ENCODE results near the gene TMEM156.

TMEM156 gene

DNA sequence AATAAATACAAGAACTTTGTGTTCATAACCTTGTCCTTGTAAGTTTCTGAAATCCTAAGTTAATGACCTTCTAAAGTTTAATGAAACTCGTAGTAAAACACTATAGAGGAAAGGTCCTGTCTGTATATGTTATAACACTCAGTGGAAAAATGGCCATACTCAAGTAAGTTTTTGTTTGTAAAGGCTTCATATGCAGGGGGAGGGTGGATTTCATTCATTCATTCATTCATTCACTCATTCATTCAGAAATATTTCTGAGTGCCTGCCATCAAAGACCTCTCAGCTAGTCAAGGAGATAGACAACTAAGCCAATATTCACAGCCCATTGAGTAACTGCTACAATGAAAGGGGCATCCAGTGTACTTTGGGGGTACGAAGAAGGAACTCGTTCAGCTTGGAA lies 6.9 kb upstream of the TMEM156 start (continued):
- TF ChIP-seq, protein P1, sequence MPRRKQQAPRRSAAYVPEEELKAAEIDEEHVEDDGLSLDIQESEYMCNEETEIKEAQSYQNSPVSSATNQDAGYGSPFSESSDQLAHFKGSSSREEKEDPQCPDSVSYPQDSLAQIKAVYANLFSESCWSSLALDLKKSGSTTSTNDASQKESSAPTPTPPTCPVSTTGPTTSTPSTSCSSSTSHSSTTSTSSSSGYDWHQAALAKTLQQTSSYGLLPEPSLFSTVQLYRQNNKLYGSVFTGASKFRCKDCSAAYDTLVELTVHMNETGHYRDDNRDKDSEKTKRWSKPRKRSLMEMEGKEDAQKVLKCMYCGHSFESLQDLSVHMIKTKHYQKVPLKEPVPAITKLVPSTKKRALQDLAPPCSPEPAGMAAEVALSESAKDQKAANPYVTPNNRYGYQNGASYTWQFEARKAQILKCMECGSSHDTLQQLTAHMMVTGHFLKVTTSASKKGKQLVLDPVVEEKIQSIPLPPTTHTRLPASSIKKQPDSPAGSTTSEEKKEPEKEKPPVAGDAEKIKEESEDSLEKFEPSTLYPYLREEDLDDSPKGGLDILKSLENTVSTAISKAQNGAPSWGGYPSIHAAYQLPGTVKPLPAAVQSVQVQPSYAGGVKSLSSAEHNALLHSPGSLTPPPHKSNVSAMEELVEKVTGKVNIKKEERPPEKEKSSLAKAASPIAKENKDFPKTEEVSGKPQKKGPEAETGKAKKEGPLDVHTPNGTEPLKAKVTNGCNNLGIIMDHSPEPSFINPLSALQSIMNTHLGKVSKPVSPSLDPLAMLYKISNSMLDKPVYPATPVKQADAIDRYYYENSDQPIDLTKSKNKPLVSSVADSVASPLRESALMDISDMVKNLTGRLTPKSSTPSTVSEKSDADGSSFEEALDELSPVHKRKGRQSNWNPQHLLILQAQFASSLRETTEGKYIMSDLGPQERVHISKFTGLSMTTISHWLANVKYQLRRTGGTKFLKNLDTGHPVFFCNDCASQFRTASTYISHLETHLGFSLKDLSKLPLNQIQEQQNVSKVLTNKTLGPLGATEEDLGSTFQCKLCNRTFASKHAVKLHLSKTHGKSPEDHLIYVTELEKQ (tag by site-specific recombination; IDR thresholded peaks at IDR 0.05; ENCODE audit: borderline replicate concordance): no peak
- TF ChIP-seq ZNF132 (tag by site-specific recombination; IDR thresholded peaks at IDR 0.05; ENCODE audit: borderline replicate concordance) (no peak), ZNF654 (tag by site-specific recombination; IDR thresholded peaks at IDR 0.05; ENCODE audit: low read depth) (no peak), ZNF513 (tag by site-specific recombination; IDR thresholded peaks at IDR 0.05) (no peak), FEZF1 (tag by site-specific recombination; IDR thresholded peaks at IDR 0.05) (no peak), ZSCAN23 (tag by site-specific recombination; IDR thresholded peaks at IDR 0.05) (no peak), ZNF558 (tag by site-specific recombination; IDR thresholded peaks at IDR 0.05) (no peak)

- Histone ChIP-seq H3K9me3 (ENCODE audit: control insufficient read depth, insufficient read depth, low read depth, low read length) (no peaks in the 10 kb centered on the region), H3K4me1 (ENCODE audit: control insufficient read depth, insufficient read depth, low read length) (no peaks in the 10 kb centered on the region), H3K4me3 (ENCODE audit: low read depth, low read length) (no peak overlapping the region), H3K27ac (ENCODE audit: extremely low read depth, low read depth, low read length) (no peak overlapping the region), H3K36me3 (ENCODE audit: control insufficient read depth in 2 of 2, insufficient read depth in 1 of 2, low read length in 2 of 2) (no peaks in the 10 kb centered on the region)
- POLR2A ChIA-PET: no interaction called here
- CTCF ChIA-PET: interaction anchor here (0.6 kb wide), 1 partner anchor 59 kb away, joined by 3 read pairs; no protein-coding TSS in a partner anchor
- TF ChIP-seq KLF1 (tag by site-specific recombination; IDR thresholded peaks at IDR 0.05): no peak
- TF ChIP-seq GLI2 (tag by site-specific recombination; IDR thresholded peaks at IDR 0.05; ENCODE audit: borderline replicate concordance, low read depth): no peak
- TF ChIP-seq HOXD13 (CRISPR knock-in tag; IDR thresholded peaks at IDR 0.05; ENCODE audit: borderline replicate concordance): no peak
- TF ChIP-seq, protein P2, sequence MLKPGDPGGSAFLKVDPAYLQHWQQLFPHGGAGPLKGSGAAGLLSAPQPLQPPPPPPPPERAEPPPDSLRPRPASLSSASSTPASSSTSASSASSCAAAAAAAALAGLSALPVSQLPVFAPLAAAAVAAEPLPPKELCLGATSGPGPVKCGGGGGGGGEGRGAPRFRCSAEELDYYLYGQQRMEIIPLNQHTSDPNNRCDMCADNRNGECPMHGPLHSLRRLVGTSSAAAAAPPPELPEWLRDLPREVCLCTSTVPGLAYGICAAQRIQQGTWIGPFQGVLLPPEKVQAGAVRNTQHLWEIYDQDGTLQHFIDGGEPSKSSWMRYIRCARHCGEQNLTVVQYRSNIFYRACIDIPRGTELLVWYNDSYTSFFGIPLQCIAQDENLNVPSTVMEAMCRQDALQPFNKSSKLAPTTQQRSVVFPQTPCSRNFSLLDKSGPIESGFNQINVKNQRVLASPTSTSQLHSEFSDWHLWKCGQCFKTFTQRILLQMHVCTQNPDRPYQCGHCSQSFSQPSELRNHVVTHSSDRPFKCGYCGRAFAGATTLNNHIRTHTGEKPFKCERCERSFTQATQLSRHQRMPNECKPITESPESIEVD (tag by site-specific recombination; IDR thresholded peaks at IDR 0.05): no peak
- TF ChIP-seq, protein P3, sequence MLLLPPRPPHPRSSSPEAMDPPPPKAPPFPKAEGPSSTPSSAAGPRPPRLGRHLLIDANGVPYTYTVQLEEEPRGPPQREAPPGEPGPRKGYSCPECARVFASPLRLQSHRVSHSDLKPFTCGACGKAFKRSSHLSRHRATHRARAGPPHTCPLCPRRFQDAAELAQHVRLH (tag by site-specific recombination; IDR thresholded peaks at IDR 0.05): no peak
- TF ChIP-seq, protein P4, sequence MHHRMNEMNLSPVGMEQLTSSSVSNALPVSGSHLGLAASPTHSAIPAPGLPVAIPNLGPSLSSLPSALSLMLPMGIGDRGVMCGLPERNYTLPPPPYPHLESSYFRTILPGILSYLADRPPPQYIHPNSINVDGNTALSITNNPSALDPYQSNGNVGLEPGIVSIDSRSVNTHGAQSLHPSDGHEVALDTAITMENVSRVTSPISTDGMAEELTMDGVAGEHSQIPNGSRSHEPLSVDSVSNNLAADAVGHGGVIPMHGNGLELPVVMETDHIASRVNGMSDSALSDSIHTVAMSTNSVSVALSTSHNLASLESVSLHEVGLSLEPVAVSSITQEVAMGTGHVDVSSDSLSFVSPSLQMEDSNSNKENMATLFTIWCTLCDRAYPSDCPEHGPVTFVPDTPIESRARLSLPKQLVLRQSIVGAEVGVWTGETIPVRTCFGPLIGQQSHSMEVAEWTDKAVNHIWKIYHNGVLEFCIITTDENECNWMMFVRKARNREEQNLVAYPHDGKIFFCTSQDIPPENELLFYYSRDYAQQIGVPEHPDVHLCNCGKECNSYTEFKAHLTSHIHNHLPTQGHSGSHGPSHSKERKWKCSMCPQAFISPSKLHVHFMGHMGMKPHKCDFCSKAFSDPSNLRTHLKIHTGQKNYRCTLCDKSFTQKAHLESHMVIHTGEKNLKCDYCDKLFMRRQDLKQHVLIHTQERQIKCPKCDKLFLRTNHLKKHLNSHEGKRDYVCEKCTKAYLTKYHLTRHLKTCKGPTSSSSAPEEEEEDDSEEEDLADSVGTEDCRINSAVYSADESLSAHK (tag by site-specific recombination; IDR thresholded peaks at IDR 0.05): no peak
- TF ChIP-seq ZNF473 (tag by site-specific recombination; IDR thresholded peaks at IDR 0.05): no peak
- TF ChIP-seq, protein P5, sequence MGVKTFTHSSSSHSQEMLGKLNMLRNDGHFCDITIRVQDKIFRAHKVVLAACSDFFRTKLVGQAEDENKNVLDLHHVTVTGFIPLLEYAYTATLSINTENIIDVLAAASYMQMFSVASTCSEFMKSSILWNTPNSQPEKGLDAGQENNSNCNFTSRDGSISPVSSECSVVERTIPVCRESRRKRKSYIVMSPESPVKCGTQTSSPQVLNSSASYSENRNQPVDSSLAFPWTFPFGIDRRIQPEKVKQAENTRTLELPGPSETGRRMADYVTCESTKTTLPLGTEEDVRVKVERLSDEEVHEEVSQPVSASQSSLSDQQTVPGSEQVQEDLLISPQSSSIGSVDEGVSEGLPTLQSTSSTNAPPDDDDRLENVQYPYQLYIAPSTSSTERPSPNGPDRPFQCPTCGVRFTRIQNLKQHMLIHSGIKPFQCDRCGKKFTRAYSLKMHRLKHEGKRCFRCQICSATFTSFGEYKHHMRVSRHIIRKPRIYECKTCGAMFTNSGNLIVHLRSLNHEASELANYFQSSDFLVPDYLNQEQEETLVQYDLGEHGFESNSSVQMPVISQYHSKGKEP (tag by site-specific recombination; IDR thresholded peaks at IDR 0.05): no peak
- no peak for TF ChIP-seq PRDM2 (tag by site-specific recombination; IDR thresholded peaks at IDR 0.05; ENCODE audit: borderline replicate concordance)
- no peak for TF ChIP-seq ZNF423 (tag by site-specific recombination; IDR thresholded peaks at IDR 0.05)
- TF ChIP-seq ZNF768 (tag by site-specific recombination; IDR thresholded peaks at IDR 0.05): no peak
- TF ChIP-seq ZNF561 (tag by site-specific recombination; IDR thresholded peaks at IDR 0.05; ENCODE audit: borderline replicate concordance): no peak
Measured at GRCh38 chr4:39037941-39038340, 5.7 kb upstream of the TMEM156 start.
